ENCODE data around the gene RPP14. TPM values are rescaled to one million over a fixed set of nuclear protein-coding genes. Genes with fewer than 3 reads are reported as not detected.
A peak's percentile ranks its signal among the peaks of the same experiment; 100 is the strongest.

RPP14 gene
- total RNA-seq (10 to 100 TPM in 5 of 7 donors, 1 to 10 TPM in 2; 7.9 to 16.2 (median 15.0) TPM), polyA plus RNA-seq (10 to 100 TPM; 11.8 to 18.8 TPM)
- long read RNA-seq, donor 1, full-length matches to known transcripts = 70 of 81 reads
- long read RNA-seq, donor 1, partial matches to known transcripts = 0 of 81 reads
- long read RNA-seq, donor 1, other reads (novel, unspliced or antisense) = 11 of 81 reads
- long read RNA-seq, donor 2, full-length matches to known transcripts = 18 of 18 reads
- long read RNA-seq, donor 2, partial matches to known transcripts = 0 of 18 reads
- long read RNA-seq, donor 2, other reads (novel, unspliced or antisense) = 0 of 18 reads
- long read RNA-seq, donor 3, full-length matches to known transcripts = 27 of 31 reads
- long read RNA-seq, donor 3, partial matches to known transcripts = 0 of 31 reads
- long read RNA-seq, donor 3, other reads (novel, unspliced or antisense) = 4 of 31 reads

DNA sequence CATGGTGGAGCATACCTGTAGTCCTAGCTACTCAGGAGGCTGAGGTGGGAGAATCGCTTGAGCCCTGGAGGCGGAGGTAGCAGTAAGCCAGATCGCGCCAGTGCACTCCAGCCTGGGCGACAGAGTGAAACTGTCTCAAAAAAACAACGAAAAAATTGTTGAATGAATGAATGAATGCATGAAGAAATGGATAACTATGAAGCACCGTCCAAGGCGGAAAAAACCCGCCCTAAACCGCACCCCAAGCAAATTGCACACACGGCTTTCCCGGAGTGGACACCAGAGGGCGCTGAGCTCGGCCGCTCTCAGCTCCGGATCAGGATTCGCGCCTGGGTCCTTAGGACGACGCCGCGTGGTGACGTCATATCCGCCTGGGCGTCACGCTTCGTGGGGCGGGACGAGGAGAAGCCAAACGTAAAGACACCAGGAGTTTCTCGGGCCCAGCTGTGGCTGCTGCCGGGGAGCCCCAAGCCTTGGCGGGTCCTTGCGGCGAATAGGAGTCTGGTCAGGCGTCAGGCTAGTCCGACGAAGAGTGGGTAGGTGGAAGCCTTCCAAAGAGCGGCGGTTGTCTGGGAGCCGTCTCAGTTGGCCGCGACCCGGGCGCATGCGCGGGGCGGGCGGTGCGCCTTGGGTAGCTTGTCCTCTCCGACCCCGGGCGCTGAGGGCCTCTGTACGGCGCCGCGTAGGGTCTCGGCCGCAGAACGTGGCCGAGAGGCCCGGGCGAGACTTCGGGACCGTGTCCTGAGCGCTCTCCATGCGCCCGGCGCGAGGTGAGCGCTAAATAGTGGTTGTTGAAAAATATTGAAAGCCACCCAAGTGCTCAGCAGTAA is at the start of gene RPP14, which contains the start of gene HTD2:
Gene RPP14 (plus strand): TSS at position 364 of the 830 bp plus-strand sequence. CDS start 4,085 bp downstream, outside the sequence.
Gene HTD2 (plus strand): TSS at position 639 of the 830 bp plus-strand sequence. CDS start 11,094 bp downstream, outside the sequence.
- Histone ChIP-seq H3K4me3 (peak within 1 kb of the TSS; percentile 77), H3K27ac (peak within 1 kb of the TSS; percentile 92 to 99), H3K9me3 (no peaks in the 10 kb centered on the region), H3K4me1 (ENCODE audit: insufficient read depth) (peaks cover 10% of the 10 kb centered on the region), H3K27me3 (no peaks in the 10 kb centered on the region), H3K36me3 (no peaks in the 10 kb centered on the region)
- intact Hi-C loops (cut with DNase I) = loop anchor here in 3 of 4 donors (5.0 to 10.0 kb wide), 3 partner anchors 69 to 226 kb away; partner anchors contain the start of gene ABHD6 (in 2 of the 3)
- peak; percentile 99 for DNase-seq
- TF ChIP-seq EP300 (IDR thresholded peaks at IDR 0.05) = no peak
- TF ChIP-seq POLR2A (IDR thresholded peaks at IDR 0.05) = peak; percentile 71
- TF ChIP-seq, protein P1, sequence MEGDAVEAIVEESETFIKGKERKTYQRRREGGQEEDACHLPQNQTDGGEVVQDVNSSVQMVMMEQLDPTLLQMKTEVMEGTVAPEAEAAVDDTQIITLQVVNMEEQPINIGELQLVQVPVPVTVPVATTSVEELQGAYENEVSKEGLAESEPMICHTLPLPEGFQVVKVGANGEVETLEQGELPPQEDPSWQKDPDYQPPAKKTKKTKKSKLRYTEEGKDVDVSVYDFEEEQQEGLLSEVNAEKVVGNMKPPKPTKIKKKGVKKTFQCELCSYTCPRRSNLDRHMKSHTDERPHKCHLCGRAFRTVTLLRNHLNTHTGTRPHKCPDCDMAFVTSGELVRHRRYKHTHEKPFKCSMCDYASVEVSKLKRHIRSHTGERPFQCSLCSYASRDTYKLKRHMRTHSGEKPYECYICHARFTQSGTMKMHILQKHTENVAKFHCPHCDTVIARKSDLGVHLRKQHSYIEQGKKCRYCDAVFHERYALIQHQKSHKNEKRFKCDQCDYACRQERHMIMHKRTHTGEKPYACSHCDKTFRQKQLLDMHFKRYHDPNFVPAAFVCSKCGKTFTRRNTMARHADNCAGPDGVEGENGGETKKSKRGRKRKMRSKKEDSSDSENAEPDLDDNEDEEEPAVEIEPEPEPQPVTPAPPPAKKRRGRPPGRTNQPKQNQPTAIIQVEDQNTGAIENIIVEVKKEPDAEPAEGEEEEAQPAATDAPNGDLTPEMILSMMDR (IDR thresholded peaks at IDR 0.05) = peak; percentile 92 to 98 (median 97)
- 4 to 5% (median 4%) methylated on average over 71 of the region's 71 CpGs for WGBS, 3 donors

- H3K27ac ChIP-seq = no peak overlapping the region
- 93 to 95% (median 94%) methylated on average over 4 of the region's 4 CpGs for WGBS, 3 donors
- H3K36me3 ChIP-seq = no peaks in the 10 kb centered on the region
- no peaks in the 10 kb centered on the region for H3K9me3 ChIP-seq
- intact Hi-C loops (cut with DNase I) = no loop called here
- H3K4me1 ChIP-seq (ENCODE audit: insufficient read depth) = no peaks in the 10 kb centered on the region
- H3K27me3 ChIP-seq = no peaks in the 10 kb centered on the region
- DNase-seq = no peak
- TF ChIP-seq POLR2A (IDR thresholded peaks at IDR 0.05) (no peak), EP300 (IDR thresholded peaks at IDR 0.05) (no peak)
- TF ChIP-seq, protein P1 (IDR thresholded peaks at IDR 0.05) = no peak
- H3K4me3 ChIP-seq = no peak overlapping the region
Observed at GRCh38 chr3:58256511-58256910, 49.5 kb upstream of the RPP14 start.

- Histone ChIP-seq H3K27ac (no peak overlapping the region), H3K27me3 (no peaks in the 10 kb centered on the region), H3K4me3 (no peak overlapping the region), H3K36me3 (no peaks in the 10 kb centered on the region), H3K9me3 (no peaks in the 10 kb centered on the region), H3K4me1 (ENCODE audit: insufficient read depth) (no peaks in the 10 kb centered on the region)
- DNase-seq = no peak
- intact Hi-C loops (cut with DNase I) = no loop called here
- TF ChIP-seq POLR2A (IDR thresholded peaks at IDR 0.05) = no peak
- TF ChIP-seq, protein P1 (IDR thresholded peaks at IDR 0.05) = no peak
- TF ChIP-seq EP300 (IDR thresholded peaks at IDR 0.05) = no peak
- 92 to 94% (median 93%) methylated on average over 10 of the region's 10 CpGs for WGBS, 3 donors
Observed at GRCh38 chr3:58258392-58259055, 47.5 kb upstream of the RPP14 start.

DNA sequence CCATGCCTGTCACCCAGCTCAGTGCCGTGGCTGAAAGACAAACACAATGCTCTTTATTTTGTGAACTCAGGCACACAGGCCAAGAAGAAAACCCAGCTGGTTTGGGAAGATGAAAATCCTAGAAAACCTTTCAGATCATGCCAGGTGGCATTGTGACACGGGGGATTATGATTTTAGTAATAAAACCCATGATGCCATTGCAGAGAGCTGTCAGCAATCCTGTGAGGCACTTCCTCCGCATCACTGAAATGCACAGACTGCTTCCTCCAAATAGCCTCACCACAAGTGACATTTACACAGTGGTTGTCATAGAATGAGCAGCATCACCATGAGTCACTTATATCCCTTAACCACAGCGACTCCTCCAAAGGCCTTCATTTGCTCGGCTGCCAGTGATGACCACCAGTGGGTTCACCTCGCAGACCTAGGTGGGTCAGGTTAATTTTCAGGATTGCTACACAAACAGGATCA is 45.7 kb upstream of the RPP14 start:
- WGBS, 3 donors = 91 to 94% (median 93%) methylated on average over 6 of the region's 6 CpGs
- Histone ChIP-seq H3K36me3 (no peaks in the 10 kb centered on the region), H3K27me3 (no peaks in the 10 kb centered on the region), H3K9me3 (no peaks in the 10 kb centered on the region), H3K27ac (no peak overlapping the region), H3K4me3 (no peak overlapping the region), H3K4me1 (ENCODE audit: insufficient read depth) (no peaks in the 10 kb centered on the region)
- TF ChIP-seq, protein P1 (IDR thresholded peaks at IDR 0.05) = no peak
- no peak for TF ChIP-seq EP300 (IDR thresholded peaks at IDR 0.05)
- no peak for TF ChIP-seq POLR2A (IDR thresholded peaks at IDR 0.05)
- intact Hi-C loops (cut with DNase I) = no loop called here
- DNase-seq = no peak

Measured in ovary (tissue), 10 donors.